ENCODE measurements around the gene SCFD2. TPM values are rescaled to one million over a fixed set of nuclear protein-coding genes. Genes with fewer than 3 reads are reported as not detected.

SCFD2 gene
- polyA plus RNA-seq, 1 of the 3 experiments (the other 2 are of a cell fraction): 14.1 TPM

GRCh38 chr4:53014881-53015280 lies 351.0 kb downstream of the SCFD2 start:
- Histone ChIP-seq H2AFZ (ENCODE audit: low read depth) (no peak overlapping the region), H3F3A (replicated peaks; ENCODE audit: insufficient read depth) (peaks cover 4% of the 10 kb centered on the region), H4K20me1 (ENCODE audit: insufficient read depth) (no peaks in the 10 kb centered on the region), H3K27me3 (ENCODE audit: insufficient read depth) (no peaks in the 10 kb centered on the region), H3K36me3 (replicated peaks in 1 of 2; ENCODE audit: control insufficient read depth in 1 of 2, insufficient read depth in 2 of 2, low read length in 1 of 2) (no peaks in the 10 kb centered on the region), H3K9ac (no peak overlapping the region), H3K4me1 (ENCODE audit: control insufficient read depth in 1 of 2, insufficient read depth in 2 of 2, low read depth in 1 of 2, low read length in 1 of 2) (peaks cover 44 to 57% of the 10 kb centered on the region in 2 experiments), H3K9me2 (no peaks in the 10 kb centered on the region), H3K4me3 (ENCODE audit: low read depth in 2 of 2, low read length in 1 of 2) (no peak overlapping the region), H3K9me3 (no peaks in the 10 kb centered on the region), H3K27ac (ENCODE audit: low read depth in 2 of 2, low read length in 1 of 2) (peak overlapping the region in 1 of 2 experiments; percentile 100; a peak in 2 of 4 replicates), H3K79me2 (ENCODE audit: insufficient read depth) (no peaks in the 10 kb centered on the region), H3K4me2 (peak overlapping the region; percentile 15; the same call in 1 of the 2 replicates)
- DNase-seq: no peak
- CTCF ChIA-PET: interaction anchor here (0.6 to 9.4 kb wide), 42 partner anchors 8 to 1948 kb away, joined by 3 to 128 read pairs (median 6); partner anchors contain the start of genes CHIC2 and PDGFRA
- 53% methylated on average over 2 of the region's 2 CpGs for WGBS (ENCODE audit: low lambda C conversion rate)
- TF ChIP-seq IRF3 (IDR thresholded peaks at IDR 0.05; ENCODE audit: low read depth, low read length) (no peak), RCOR1 (IDR thresholded peaks at IDR 0.05; ENCODE audit: low read length) (no peak)
- POLR2A ChIA-PET: interaction anchor here (0.6 to 1.3 kb wide), 4 partner anchors 181 to 1217 kb away, joined by 3 to 6 read pairs (median 3); no protein-coding TSS in a partner anchor

GRCh38 chr4:53013873-53014775 lies 351.7 kb downstream of the SCFD2 start:
- H3K36me3 ChIP-seq (replicated peaks in 1 of 2; ENCODE audit: control insufficient read depth in 1 of 2, insufficient read depth in 2 of 2, low read length in 1 of 2): no peaks in the 10 kb centered on the region
- no peaks in the 10 kb centered on the region for H3K9me2 ChIP-seq
- H3K27me3 ChIP-seq (ENCODE audit: insufficient read depth): no peaks in the 10 kb centered on the region
- peak overlapping the region; percentile 15; the same call in 1 of the 2 replicates for H3K4me2 ChIP-seq
- no peaks in the 10 kb centered on the region for H3K9me3 ChIP-seq
- peak; percentile 60; the same call in 1 of the 2 replicates for TF ChIP-seq MXI1 (IDR thresholded peaks at IDR 0.05; ENCODE audit: low read depth, low read length)
- no peak for TF ChIP-seq RXRA (IDR thresholded peaks at IDR 0.05; ENCODE audit: borderline replicate concordance, low read depth)
- TF ChIP-seq EP300 (IDR thresholded peaks at IDR 0.05; ENCODE audit: borderline replicate concordance in 1 of 2, low read depth in 1 of 2, low read length in 1 of 2): peak in 1 of 2 experiments; percentile 76; a peak in 2 of 4 replicates
- TF ChIP-seq EZH2phosphoT487 (IDR thresholded peaks at IDR 0.05; ENCODE audit: borderline replicate concordance, low read depth): no peak
- TF ChIP-seq FOXJ3 (CRISPR knock-in tag; IDR thresholded peaks at IDR 0.05): 0 out of 2 replicates have a peak, but pooled peaks have one; percentile 17
- no peak for TF ChIP-seq FOXM1 (IDR thresholded peaks at IDR 0.05; ENCODE audit: low read depth)
- TF ChIP-seq RAD21 (IDR thresholded peaks at IDR 0.05; ENCODE audit: low read length): peak; percentile 10; the same call in 1 of the 2 replicates
- no peak; the same call in 1 of the 2 replicates for TF ChIP-seq SMC3 (IDR thresholded peaks at IDR 0.05; ENCODE audit: low read depth, low read length)
- no peak overlapping the region for H3K9ac ChIP-seq
- DNase-seq: no peak
- peak overlapping the region in 1 of 2 experiments; percentile 100; a peak in 2 of 4 replicates for H3K27ac ChIP-seq (ENCODE audit: low read depth in 2 of 2, low read length in 1 of 2)
- H3K4me1 ChIP-seq (ENCODE audit: control insufficient read depth in 1 of 2, insufficient read depth in 2 of 2, low read depth in 1 of 2, low read length in 1 of 2): peaks cover 40 to 56% of the 10 kb centered on the region in 2 experiments
- ChIA-PET CTCF (interaction anchor here (0.6 to 9.4 kb wide), 32 partner anchors 8 to 1219 kb away, joined by 3 to 128 read pairs (median 8); partner anchors contain the start of gene PDGFRA), POLR2A (interaction anchor here (1.1 to 1.5 kb wide), 4 partner anchors 30 to 1218 kb away, joined by 3 to 6 read pairs (median 4); no protein-coding TSS in a partner anchor)
- no peaks in the 10 kb centered on the region for H4K20me1 ChIP-seq (ENCODE audit: insufficient read depth)
- H3K79me2 ChIP-seq (ENCODE audit: insufficient read depth): no peaks in the 10 kb centered on the region
- whole genome bisulfite sequencing (ENCODE audit: low lambda C conversion rate): 88% methylated on average over 5 of the region's 5 CpGs
- H3F3A ChIP-seq (replicated peaks; ENCODE audit: insufficient read depth): peaks cover 4% of the 10 kb centered on the region
- no peak overlapping the region for H3K4me3 ChIP-seq (ENCODE audit: low read depth in 2 of 2, low read length in 1 of 2)
- H2AFZ ChIP-seq (ENCODE audit: low read depth): no peak overlapping the region
